A673 (cell line): ENCODE measurements around the gene BRSK1.

Source experiments
- EZH2 ChIP-seq: fragments of 200-600 bp; sonication (generic); IDR thresholded peaks from 2 replicates; pipeline ENCODE4 v1.6.1; 2017; ENCODE audit warnings: borderline replicate concordance, low read depth, mild to moderate bottlenecking, mixed read lengths, antibody characterized with exemption, low read length; ENCODE audit not compliant: poor library complexity, severe bottlenecking
- TF ChIP-seq, protein P1 (sequence below): fragments of 300-800, 200-600 bp; sonication (generic); conservative IDR thresholded peaks from 2 replicates; pipeline ENCODE4 v1.5.1; 2017; ENCODE audit warnings: low read depth, mild to moderate bottlenecking, antibody characterized with exemption, low read length, moderate library complexity, mixed read lengths

DNA sequence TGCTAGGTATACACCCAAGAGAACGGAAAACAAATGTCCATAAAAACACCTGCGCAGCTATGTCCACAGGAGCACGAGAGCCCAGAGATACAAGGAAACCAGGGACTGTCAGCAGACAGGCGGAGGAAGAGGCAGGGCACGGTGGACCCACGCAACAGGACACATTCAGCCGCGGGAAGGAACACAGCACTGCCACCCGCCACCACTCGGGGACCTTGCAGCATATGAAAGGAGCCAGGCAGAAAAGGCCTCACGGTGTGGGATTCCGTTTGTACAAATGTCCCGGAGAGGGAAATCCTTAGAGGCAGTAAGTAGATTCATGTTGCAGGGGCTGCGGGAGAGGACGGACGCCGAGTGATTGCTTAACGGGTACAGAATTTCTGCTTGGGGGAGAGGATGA, 11.7 kb upstream of the BRSK1 start:
- TF ChIP-seq, protein P1, sequence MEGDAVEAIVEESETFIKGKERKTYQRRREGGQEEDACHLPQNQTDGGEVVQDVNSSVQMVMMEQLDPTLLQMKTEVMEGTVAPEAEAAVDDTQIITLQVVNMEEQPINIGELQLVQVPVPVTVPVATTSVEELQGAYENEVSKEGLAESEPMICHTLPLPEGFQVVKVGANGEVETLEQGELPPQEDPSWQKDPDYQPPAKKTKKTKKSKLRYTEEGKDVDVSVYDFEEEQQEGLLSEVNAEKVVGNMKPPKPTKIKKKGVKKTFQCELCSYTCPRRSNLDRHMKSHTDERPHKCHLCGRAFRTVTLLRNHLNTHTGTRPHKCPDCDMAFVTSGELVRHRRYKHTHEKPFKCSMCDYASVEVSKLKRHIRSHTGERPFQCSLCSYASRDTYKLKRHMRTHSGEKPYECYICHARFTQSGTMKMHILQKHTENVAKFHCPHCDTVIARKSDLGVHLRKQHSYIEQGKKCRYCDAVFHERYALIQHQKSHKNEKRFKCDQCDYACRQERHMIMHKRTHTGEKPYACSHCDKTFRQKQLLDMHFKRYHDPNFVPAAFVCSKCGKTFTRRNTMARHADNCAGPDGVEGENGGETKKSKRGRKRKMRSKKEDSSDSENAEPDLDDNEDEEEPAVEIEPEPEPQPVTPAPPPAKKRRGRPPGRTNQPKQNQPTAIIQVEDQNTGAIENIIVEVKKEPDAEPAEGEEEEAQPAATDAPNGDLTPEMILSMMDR, result no peak
- no peak for TF ChIP-seq EZH2
